Endothelial cell of umbilical vein (primary cell): ENCODE data around the gene RIPPLY1. TPM values are rescaled to one million over a fixed set of nuclear protein-coding genes. Genes with fewer than 3 reads are reported as not detected.

Experiments used
- BruUV-seq: library from RNA; stranded (reverse); fragments of 400-500 nt; replicated peaks from 2 replicates; lab custom pipeline; 2021; lab: Mats Ljungman, UMichigan
- CTCF ChIA-PET: fragments of 300-600, 350-600 bp; sonication (Branson Sonifier 250); formaldehyde crosslinking; loops from one replicate; lab custom pipeline; 2021; ENCODE audit warnings: antibody characterized with exemption, inconsistent platforms; lab: Charles Lee
- POLR2A ChIA-PET: fragments of 300-600, 350-600 bp; sonication (Branson Sonifier 250); formaldehyde crosslinking; loops from one replicate; lab custom pipeline; 2021; ENCODE audit warnings: antibody characterized with exemption, inconsistent platforms; lab: Charles Lee
- DNase-seq: peaks from one replicate; pipeline ENCODE4 v3.0.0-alpha.2; 2011; ENCODE audit warnings: low read depth, low spot score
- FAIRE-seq: peaks from 2 replicates; lab custom pipeline; 2011; peaks lifted over from hg19 to GRCh38; lab: Jason Lieb, UNC
- H2AFZ ChIP-seq: 2 replicates; pipeline ENCODE4 v1.6.0; 2012; ENCODE audit warnings: low read depth, low read length, control low read depth, inconsistent platforms
- H3K27ac ChIP-seq: 2 replicates; pipeline ENCODE4 v1.5.1; 2011; ENCODE audit warnings: low read depth, mild to moderate bottlenecking, control low read depth, low read length, moderate library complexity; ENCODE audit not compliant: insufficient read depth
- H3K27me3 ChIP-seq, 2 experiments: 2 replicates each; pipeline versions ENCODE4 v1.6.0 to v1.6.1; 2011; ENCODE audit warnings: low read length in 2 of 2, mixed read lengths in 1 of 2; ENCODE audit not compliant: control insufficient read depth in 2 of 2, insufficient read depth in 2 of 2
- H3K36me3 ChIP-seq, 2 experiments: 2 replicates in 1 of 2; 3 replicates in 1 of 2; pipeline ENCODE4 v1.5.1; 2011; ENCODE audit warnings: low read length in 2 of 2, mild to moderate bottlenecking in 1 of 2, moderate library complexity in 1 of 2; ENCODE audit not compliant: control insufficient read depth in 2 of 2, insufficient read depth in 2 of 2; ENCODE audit errors: extremely low read depth in 1 of 2
- H3K4me1 ChIP-seq: 3 replicates; pipeline ENCODE4 v1.5.1; 2011; ENCODE audit warnings: mild to moderate bottlenecking, low read length; ENCODE audit not compliant: control insufficient read depth, insufficient read depth; ENCODE audit errors: extremely low read depth
- H3K4me2 ChIP-seq: 2 replicates; pipeline ENCODE4 v1.6.1; 2011; ENCODE audit warnings: low read length, control low read depth, mixed read lengths; ENCODE audit not compliant: insufficient read depth
- H3K4me3 ChIP-seq, 3 experiments: fragments of 200-600 bp in 1 of 3; sonication (generic), shearing (Covaris generic) in 1 of 3; replicated peaks in 1 of 3; 2 replicates each; pipeline ENCODE4 v1.5.1; 2011 to 2016; ENCODE audit warnings: control low read depth in 3 of 3, low read length in 3 of 3, mild to moderate bottlenecking in 2 of 3, inconsistent platforms in 1 of 3, low read depth in 1 of 3, moderate library complexity in 1 of 3; ENCODE audit not compliant: insufficient read depth in 1 of 3
- H3K79me2 ChIP-seq: 2 replicates; pipeline ENCODE4 v1.6.0; 2012; ENCODE audit warnings: low read length, inconsistent platforms; ENCODE audit not compliant: control insufficient read depth, insufficient read depth
- H3K9ac ChIP-seq: replicated peaks from 2 replicates; pipeline ENCODE3; 2011; ENCODE audit warnings: low read length, control low read depth; ENCODE audit not compliant: insufficient read depth; ENCODE audit errors: extremely low read depth
- H3K9me1 ChIP-seq: replicated peaks from 3 replicates; pipeline ENCODE4 v1.6.0; 2011; ENCODE audit warnings: mild to moderate bottlenecking, low read length; ENCODE audit not compliant: control insufficient read depth, insufficient read depth; ENCODE audit errors: extremely low read depth
- H3K9me3 ChIP-seq: replicated peaks from 2 replicates; pipeline ENCODE4 v1.5.1; 2012; ENCODE audit warnings: low read length, inconsistent platforms; ENCODE audit not compliant: control insufficient read depth, insufficient read depth
- H4K20me1 ChIP-seq: replicated peaks from 2 replicates; pipeline ENCODE3; 2011; ENCODE audit warnings: mild to moderate bottlenecking, low read length; ENCODE audit not compliant: control insufficient read depth, insufficient read depth; ENCODE audit errors: extremely low read depth
- EZH2 ChIP-seq: IDR thresholded peaks from 2 replicates; pipeline ENCODE4 v1.6.1; 2012; ENCODE audit warnings: borderline replicate concordance, low read depth, mild to moderate bottlenecking, moderate library complexity, low read length, inconsistent platforms; ENCODE audit not compliant: severe bottlenecking
- FOS ChIP-seq: IDR thresholded peaks from 2 replicates; pipeline ENCODE4 v1.6.1; 2011; ENCODE audit warnings: mild to moderate bottlenecking, low read length, moderate library complexity, borderline replicate concordance; ENCODE audit not compliant: insufficient read depth
- GATA2 ChIP-seq: IDR thresholded peaks from 2 replicates; pipeline ENCODE4 v1.7.0; 2011; ENCODE audit warnings: low read depth, mild to moderate bottlenecking, moderate library complexity, mixed read lengths, low read length; ENCODE audit not compliant: insufficient read length, insufficient read depth
- JUN ChIP-seq: IDR thresholded peaks from 2 replicates; pipeline ENCODE4 v1.6.1; 2011; ENCODE audit warnings: borderline replicate concordance, low read depth; ENCODE audit not compliant: insufficient read length, insufficient read depth
- MYC ChIP-seq: IDR thresholded peaks from one replicate; pipeline ENCODE4 v1.6.1; 2011; ENCODE audit warnings: mild to moderate bottlenecking, low read depth, low read length
- POLR2A ChIP-seq: IDR thresholded peaks from 2 replicates; pipeline ENCODE4 v1.6.1; 2012; ENCODE audit warnings: low read depth, mild to moderate bottlenecking, control low read depth, low read length
- POLR2AphosphoS5 ChIP-seq: IDR thresholded peaks from 2 replicates; pipeline ENCODE4 v1.6.1; 2012; ENCODE audit warnings: low read depth, mild to moderate bottlenecking, control low read depth, low read length, moderate library complexity; ENCODE audit not compliant: insufficient read depth
- dilution Hi-C: fragments of 300-500 bp; cut with MboI; formaldehyde crosslinking; loops from one replicate; pipeline ENCODE4 v1.15.0; 2019; ENCODE audit warnings: low sequenced_read_pairs; ENCODE audit not compliant: extremely low pct_ligation_motif_present
- intact Hi-C: fragments of 100-400 bp; cut with micrococcal nuclease; formaldehyde crosslinking; loops from one replicate; pipeline ENCODE4 v1.10.0; 2022
- polyA plus RNA-seq, 4 experiments: library from polyadenylated mRNA; depleted of rRNA in 3 of 4; stranded (reverse) in 3 of 4; unstranded in 1 of 4; fragments of >200 nt; gene quantifications; 2 replicates each; pipeline versions ENCODE4 v1.2.1 to v1.2.3, GENCODE V29; 2011 to 2012; ENCODE audit warnings: missing spikeins in 1 of 4
- total RNA-seq: library from RNA; stranded (reverse); gene quantifications from 2 replicates; pipeline ENCODE4 v1.2.3, GENCODE V29; 2021
- TF ChIP-seq, protein P1 (sequence below), 2 donors: IDR thresholded peaks; 1 replicate in 1 of 2; 2 replicates in 1 of 2; pipeline ENCODE4 v1.5.1; 2011; ENCODE audit warnings: low read length in 2 of 2, mild to moderate bottlenecking in 2 of 2, moderate library complexity in 2 of 2, control low read depth in 1 of 2, inconsistent platforms in 1 of 2, low read depth in 1 of 2; ENCODE audit not compliant: insufficient read depth in 1 of 2; ENCODE audit errors: extremely low read depth in 1 of 2
- TF ChIP-seq, protein P2 (sequence below): IDR thresholded peaks from 2 replicates; pipeline ENCODE4 v1.6.1; 2011; ENCODE audit not compliant: insufficient read depth, insufficient read length

Gene RIPPLY1
- total and polyA plus RNA-seq, 2 donors (not counting 3 experiments of a cell fraction or from before 2014, with no cell fraction given) = not detected

DNA sequence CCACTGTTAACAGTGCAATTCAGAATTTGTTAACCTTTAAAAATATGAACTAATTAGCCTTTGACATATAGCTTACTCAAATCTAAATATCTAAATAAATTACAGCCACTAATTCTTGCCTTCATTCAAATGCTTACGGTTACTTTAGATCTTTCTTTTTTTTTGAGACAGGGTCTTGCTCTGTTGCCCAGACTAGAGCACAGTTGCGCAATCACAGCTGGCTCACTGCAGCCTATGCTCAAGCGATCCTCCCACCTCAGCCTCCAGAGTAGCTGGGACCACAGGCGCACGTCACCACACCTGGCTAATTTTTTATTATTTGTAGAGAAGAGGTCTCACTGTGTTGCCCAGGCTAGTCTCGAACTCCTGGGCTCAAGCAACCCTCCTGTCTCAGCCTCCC lies 48.1 kb upstream of the RIPPLY1 start:
- no peaks in the 10 kb centered on the region for H4K20me1 ChIP-seq
- no peaks in the 10 kb centered on the region for H3K9me1 ChIP-seq
- H3K27ac ChIP-seq = no peak overlapping the region
- ChIA-PET CTCF (interaction anchor here (1.6 to 3.6 kb wide), 3 partner anchors 52 to 77 kb away, joined by 3 to 44 read pairs (median 23); no protein-coding TSS in a partner anchor), POLR2A (no interaction called here)
- H3K36me3 ChIP-seq = no peaks in the 10 kb centered on the region
- no peaks in the 10 kb centered on the region for H3K79me2 ChIP-seq
- DNase-seq (no peak), FAIRE-seq (no peak)
- intact Hi-C loops (no loop called here), dilution Hi-C loops (no loop called here)
- H3K4me3 ChIP-seq = no peak overlapping the region
- H2AFZ ChIP-seq = no peak overlapping the region
- H3K27me3 ChIP-seq = no peaks in the 10 kb centered on the region
- H3K9me3 ChIP-seq = no peaks in the 10 kb centered on the region
- BruUV-seq = no TSS peak
- H3K4me1 ChIP-seq = no peaks in the 10 kb centered on the region
- H3K9ac ChIP-seq = no peak overlapping the region
- no peak overlapping the region for H3K4me2 ChIP-seq
- TF ChIP-seq, protein P1, sequence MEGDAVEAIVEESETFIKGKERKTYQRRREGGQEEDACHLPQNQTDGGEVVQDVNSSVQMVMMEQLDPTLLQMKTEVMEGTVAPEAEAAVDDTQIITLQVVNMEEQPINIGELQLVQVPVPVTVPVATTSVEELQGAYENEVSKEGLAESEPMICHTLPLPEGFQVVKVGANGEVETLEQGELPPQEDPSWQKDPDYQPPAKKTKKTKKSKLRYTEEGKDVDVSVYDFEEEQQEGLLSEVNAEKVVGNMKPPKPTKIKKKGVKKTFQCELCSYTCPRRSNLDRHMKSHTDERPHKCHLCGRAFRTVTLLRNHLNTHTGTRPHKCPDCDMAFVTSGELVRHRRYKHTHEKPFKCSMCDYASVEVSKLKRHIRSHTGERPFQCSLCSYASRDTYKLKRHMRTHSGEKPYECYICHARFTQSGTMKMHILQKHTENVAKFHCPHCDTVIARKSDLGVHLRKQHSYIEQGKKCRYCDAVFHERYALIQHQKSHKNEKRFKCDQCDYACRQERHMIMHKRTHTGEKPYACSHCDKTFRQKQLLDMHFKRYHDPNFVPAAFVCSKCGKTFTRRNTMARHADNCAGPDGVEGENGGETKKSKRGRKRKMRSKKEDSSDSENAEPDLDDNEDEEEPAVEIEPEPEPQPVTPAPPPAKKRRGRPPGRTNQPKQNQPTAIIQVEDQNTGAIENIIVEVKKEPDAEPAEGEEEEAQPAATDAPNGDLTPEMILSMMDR (IDR thresholded peaks at IDR 0.05; ENCODE audit: extremely low read depth in 1 of 2, insufficient read depth in 1 of 2, low read depth in 1 of 2, low read length in 2 of 2) = no peak
- TF ChIP-seq FOS = no peak
- TF ChIP-seq POLR2AphosphoS5 = no peak
- no peak for TF ChIP-seq JUN
- no peak for TF ChIP-seq POLR2A
- no peak for TF ChIP-seq GATA2
- TF ChIP-seq, protein P2, sequence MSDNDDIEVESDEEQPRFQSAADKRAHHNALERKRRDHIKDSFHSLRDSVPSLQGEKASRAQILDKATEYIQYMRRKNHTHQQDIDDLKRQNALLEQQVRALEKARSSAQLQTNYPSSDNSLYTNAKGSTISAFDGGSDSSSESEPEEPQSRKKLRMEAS = no peak
- TF ChIP-seq MYC = no peak
- no peak for TF ChIP-seq EZH2
